A204.1 (cell line): Measurements from ENCODE around the gene FAM193B.
"Not testable (repeated sequence)": the region's sequence is repeated elsewhere in the genome, so short reads cannot be mapped to it uniquely, and the experiment has no call there.

Source experiments
- FAIRE-seq: peaks from 2 replicates; lab custom pipeline; 2012; peaks lifted over from hg19 to GRCh38; lab: Jason Lieb, UNC

FAM193B gene

DNA sequence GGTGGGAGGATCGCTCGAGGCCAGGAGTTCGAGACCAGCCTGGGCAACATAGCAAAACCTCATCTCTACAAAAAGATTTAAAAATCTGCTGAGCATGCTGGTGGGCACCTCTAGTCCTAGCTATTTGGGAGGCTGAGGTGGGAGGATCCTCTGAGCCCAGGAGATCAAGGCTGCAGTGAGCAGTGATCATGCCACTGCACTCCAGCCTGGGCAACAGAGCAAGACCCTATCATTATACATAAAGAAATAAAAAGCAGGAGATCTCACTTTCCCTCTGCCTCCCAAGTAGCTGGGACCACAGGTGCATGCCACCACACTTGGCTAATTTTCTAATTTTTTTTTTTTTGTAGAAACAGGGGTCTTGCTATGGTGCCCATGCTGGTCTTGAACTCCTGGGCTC lies 68.6 kb downstream of the FAM193B start:
- not testable (repeated sequence) for FAIRE-seq

DNA sequence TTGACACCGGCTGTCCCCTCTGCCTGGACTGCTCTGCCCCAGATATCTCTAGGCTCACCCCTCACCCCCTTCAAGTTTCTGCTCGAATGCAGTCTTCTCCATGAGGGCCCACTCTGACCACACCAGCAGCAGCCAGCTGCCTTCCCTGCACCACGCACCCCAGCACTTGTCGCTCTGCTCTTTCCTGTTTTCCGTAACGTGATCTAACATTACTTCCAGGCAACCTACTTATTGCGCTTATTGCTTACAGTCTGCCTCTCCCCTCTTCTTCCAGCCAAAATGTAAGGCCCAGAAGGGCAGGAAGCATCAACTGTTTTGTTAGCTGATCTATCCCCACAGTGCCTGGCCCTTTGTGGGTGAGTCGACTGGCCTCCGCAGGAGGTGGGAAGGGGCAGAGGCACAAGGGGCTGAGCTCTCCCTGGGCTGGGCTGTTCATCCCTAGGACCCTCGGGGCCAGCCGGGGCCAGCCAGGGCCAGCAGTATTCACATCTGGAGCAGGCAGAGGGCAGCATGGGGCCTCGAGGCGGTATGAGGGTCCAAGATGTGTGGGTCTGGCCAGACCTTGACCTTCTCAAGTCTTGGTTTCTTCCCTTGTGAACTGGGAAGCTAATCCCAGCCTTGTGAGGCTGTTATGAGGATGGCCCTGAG lies 69.3 kb downstream of the FAM193B start:
- FAIRE-seq: no peak

DNA sequence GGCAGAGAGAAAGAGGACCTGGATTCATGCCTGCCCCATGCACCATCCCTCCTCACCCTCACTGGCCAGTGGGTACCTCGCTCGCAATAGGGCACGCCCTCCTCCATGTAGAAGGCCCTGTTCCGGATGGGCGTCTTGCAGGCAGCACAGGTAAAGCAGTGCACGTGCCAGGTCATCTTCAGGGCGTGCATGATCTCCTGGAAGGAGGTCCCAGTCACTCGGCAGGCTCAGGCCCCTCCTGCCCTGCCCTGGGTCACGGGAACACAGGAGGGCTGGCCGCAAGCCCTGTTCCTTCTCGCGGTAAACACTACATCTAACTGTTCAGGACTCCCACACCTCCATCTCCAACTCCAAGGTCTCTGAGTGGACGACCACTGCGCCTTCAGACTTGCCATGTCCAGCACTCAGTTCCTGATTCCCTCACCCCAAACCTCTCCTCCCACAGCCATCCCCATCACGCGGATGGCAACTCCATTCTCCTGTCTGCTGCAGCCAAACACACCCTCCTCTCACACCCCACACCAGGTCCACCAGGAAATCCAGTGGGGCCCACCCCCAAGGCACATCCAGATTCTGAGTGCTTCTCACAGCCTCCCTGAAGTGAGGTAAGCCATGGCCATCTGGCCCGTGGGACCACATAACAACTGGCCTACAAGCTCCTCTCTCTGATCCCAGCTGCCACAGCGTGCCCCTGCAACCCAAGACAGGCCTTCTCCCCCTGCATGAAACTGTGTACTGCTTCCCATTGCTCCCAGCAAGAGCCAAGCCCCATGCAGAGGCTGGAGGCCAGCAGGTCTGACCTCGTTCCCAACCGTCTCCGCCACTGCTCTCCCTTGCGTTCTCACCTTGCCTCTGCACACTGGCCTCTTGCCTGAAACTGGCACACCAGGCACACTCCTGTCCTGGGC lies 70.1 kb downstream of the FAM193B start:
- no peak for FAIRE-seq

DNA sequence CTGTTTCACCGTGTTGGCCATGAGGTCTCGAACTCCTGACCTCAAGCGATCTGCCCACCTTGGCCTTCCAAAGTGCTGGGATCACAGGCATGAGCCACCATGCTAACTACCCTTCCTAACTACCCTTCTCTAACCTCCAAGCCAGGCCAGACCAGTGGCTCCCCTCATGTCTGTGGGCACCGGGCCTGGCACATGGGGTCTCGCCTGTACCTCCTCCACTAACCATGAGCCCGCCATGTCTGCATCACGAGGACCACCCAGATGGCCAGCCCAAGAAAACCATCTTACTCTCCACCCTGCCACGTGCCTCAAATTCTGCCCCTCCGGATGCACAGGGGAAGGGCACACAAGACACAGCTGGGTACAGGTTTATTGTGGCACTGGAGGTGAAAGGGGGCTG lies 71.3 kb downstream of the FAM193B start:
- no peak for FAIRE-seq

DNA sequence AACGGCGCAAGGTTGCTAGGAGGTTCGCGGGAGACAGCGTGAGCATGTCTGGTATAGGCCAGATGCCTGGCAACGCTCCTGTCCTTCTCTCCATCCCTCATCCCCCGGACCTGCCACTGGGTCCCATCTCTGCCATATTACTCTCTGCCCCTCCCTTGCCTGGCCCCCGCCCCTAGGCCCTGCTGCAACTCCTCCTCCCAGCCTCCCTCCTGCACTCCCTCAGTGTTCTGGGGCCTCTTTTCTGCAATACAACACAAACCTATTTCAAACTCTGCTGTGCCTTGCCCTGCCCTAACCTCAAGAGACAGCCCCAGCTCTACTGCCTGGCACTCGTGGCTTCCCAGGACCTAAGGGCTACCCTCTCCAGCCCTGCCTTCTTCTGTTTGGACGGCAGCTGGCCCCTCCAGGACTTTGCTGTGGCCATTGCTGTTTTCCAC lies 72.0 kb downstream of the FAM193B start:
- no peak for FAIRE-seq

DNA sequence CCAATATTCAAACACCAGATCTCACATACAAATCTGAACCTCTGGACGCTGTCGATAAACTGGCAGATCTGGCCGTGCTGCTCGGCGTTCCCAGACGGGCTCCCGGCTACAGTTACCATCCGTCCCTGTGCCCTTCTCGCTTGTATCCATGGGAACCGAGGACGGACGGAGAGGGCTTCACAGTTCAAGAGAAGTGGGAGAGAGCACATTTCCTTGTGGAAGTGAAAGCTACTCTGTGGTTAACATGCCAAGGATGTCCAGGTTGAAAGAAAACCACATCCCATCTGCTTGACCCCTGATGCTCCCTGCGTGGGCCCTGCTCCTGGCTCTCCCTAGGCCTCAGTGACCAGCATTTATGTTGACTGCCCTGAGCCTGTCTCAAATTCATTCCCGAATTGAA lies 74.6 kb downstream of the FAM193B start:
- FAIRE-seq: no peak

DNA sequence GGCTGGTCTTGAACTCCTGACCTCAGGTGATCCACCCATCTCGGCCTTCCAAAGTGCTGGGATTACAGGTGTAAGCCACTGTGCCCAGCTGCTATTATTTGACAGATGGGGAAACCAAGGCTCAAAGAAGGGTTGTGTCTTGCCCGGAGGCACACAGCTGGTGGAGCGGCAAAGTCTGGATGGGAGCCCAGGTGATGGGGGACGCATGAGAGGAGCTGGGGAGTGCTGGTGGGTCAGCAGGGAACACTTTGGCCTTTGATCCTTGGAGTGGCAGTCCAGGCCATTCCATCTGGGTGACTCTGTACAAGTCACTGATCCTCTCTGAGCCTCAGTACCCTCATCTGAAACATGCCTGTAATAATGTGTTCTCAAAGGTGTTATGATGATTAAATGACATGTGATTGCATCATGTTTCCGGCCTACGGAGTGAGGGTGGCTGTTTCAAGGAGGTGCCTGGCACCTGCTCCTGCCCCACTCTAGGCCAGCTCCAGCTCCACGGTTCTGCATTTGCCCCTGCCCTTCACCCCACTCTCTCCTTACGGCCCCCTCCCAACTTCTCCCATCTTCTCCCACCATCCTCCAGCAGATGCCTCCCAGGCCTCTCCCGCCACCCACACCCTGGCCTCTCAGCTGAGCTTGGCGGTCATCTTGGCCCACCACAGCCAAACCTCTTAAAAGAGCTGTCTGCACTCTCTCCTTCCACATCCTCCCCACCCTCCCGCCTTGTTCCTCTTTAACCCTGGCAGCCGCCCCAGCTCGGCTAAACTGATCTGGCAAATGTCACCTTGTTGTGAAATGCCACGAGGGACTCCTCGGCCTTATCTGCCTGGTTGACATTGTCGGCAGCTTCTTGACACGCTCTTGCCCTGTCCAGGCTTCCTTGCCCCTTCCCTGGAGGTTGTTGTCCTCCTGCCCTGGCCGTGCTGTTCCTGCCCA lies 75.4 kb downstream of the FAM193B start:
- FAIRE-seq: no peak

DNA sequence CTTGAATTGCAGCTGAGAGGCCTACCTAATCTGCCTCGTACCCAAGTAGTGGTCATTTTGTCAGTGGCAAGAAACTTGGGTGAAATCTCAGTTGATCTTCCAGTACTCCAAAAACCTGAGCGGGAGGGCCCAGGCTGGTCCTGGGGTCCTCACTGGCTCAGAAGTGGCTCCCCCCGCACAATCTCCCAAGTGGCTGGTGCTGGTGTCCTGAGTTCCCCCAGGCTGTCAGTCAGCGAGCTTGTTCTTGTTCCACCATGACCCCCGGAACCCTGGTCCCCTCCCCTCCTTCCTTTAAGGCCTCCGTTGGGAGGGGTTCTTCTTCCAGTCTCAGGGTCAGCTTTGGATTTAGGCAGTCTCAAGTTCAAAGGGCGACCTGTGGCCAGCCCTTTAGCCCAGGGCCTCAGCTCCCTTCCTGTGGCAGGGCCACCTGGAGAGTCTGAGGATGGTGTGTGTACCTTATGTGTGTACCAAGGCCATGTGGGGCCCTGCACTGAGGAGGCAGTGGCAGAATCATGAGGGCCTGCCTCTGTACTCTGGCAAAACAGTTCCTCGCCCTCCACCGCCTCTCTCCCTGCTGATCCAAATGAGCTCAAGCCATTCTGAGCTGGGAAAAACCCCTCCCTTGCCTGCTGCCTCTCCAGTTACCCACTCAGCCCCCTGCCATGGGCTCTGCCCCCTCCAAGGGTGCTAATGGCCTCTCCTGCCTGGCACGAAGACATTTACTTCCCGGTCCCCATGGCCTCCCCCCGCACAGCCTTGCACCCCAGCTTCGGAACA lies 76.5 kb downstream of the FAM193B start:
- FAIRE-seq: no peak

DNA sequence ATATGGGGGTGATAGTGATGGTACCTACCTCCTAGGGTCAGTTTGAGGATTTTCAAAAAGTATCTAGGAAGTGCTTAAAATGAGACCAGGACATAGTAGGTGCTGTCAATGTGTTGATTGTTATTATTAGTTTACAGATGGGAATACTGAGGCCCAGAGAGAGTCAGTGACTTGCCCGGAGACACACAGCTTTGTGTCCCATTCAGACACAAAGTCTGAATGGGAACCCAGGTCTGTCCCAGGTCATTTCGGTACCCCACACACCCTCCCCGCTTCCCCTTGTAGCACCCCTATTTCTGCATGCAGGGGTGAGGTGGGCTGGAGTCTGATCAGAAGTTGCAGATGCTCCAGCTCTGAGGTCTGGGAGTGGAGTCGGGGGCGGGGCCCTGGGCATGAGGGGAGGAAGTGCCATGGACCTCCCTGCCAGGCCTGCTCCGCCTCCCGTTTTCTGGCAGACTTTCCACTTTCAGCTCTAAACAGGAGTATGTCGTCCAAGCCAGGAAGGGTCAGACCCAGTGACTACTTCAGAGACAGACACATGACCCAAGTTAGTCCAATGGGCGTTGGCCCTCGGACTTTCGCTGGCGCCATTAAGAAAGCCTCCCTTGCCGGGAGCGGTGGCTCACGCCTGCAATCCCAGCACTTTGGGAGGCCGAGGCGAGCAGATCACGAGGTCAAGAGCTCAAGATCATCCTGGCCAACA lies 77.7 kb downstream of the FAM193B start:
- no peak for FAIRE-seq

DNA sequence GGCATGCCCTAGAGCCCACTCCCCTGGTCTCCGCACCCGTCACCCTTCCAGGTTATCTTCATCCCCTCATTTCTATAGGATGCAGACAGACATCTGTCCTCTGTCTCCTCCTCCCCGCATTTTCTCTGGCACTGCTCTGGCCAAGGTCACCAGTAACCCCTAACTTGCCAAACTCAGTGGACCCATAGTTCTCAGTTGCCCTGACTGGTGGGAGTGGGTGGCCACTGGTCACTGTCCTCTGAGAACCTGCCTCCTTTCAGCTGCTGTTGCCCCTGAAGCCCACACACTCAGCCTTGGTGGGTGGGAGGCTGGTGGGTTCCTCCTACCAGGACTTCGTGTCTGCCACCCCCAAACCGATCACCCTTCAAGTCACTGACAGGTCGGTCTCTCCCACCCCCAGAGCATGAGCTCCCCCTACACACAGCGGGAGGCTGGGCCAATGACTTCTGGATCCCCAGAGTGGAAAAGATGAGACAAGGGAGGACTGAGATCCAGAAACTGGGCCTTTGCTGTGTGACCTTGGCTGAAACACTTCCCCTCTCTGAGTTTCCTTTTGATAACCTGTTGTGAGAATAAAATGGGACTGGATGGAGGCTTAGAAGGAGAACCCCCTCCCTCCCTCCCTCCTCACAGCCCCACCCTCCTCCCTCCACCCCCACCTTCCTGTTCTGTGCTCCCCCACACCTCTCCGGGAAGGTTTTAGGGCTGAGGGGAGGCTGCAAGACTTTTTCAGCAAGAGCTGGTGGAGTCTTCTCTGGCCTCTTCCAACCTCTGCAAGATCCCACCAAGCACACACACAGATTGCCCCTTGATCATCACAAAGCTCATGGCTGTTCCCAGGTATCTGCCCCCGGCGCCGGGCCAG lies 78.6 kb downstream of the FAM193B start:
- FAIRE-seq: no peak

DNA sequence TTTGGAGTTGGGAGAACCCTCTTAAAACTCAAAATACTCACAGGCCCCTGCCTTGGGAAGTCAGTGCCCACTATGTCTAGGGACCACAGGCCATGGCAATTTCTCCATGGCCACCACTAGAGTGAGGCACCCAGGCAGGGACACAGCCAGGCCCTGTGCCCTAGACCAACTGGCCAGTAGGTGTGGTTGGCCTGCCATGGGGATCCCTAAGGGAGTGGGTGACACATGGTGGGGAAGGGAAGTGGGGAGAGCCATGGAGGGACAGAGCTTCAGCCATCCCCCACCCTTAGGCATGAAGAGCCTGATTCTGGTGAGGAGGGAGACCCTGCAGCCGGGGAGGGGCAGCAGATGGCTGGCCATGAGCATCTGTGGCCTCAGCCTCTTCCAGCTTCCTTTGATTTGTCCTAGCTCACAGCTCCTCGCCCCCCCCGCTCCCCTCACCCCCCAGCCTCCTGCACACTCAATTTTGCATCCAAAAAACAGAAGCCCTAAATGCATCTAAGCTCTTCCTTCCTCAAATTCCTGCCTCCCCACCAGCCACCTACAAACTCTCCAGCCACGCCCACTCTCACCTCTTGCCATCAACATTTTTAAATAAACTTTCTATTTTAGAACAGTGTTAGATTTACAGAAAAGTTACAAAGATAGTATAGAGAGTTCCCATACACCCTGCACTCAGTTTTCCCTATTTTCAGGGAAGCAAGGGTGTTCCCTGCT lies 79.4 kb downstream of the FAM193B start:
- FAIRE-seq: no peak

DNA sequence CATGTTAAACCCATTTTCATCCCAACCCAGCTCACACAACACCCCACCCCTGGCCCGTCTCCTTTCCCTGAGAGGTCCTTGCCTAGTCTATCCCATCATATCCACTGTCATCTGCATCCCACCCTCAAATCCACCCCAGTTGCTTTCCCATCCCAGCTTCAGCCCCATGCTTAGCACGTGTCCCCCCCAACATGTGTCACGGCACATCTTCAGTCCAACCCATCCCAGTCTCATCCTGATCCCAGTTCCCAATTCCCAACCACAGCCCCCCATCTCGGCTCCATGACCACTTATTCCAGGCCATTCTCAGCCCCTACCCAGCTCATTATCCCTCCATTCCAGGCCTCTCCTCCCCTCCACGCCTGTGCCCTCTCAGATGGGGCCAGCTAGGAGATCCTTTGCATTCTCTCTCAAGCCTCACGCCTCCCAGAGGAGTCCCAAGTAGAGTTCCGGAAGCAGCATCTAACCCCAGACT lies 80.3 kb downstream of the FAM193B start:
- no peak for FAIRE-seq

DNA sequence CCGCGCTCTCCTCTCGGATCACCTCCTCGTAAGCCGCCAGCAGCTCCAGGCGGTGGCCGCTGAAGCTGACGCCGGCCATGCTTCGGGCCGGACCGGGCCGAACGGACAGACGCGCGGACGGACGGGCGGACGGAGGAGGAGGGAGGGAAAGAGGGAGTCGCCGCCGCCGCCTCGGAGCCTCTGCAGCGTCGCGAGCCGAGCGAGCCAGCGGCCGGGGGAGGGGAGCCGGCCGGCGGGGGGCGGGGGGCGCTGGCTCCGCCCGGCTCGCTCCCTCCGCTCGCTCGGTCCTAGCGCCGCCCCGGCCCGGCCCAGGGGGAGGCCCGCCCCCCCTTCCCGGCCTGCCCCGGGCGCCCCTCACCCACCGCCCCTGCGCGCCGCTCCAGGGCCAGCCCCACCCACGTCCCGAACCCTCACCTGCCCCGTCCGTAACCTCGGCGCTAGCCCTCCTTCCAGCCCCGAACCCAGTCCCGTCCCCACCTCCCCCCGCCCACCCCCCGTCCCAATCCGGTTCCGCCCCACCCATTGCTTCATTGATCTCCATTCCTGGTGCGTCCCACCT lies 80.8 kb downstream of the FAM193B start, which contains the start of gene DBN1:
Gene DBN1 (minus strand): TSS at position 192 of the 559 bp plus-strand sequence. CDS start 113 bp downstream, at position 79.
- no peak for FAIRE-seq

DNA sequence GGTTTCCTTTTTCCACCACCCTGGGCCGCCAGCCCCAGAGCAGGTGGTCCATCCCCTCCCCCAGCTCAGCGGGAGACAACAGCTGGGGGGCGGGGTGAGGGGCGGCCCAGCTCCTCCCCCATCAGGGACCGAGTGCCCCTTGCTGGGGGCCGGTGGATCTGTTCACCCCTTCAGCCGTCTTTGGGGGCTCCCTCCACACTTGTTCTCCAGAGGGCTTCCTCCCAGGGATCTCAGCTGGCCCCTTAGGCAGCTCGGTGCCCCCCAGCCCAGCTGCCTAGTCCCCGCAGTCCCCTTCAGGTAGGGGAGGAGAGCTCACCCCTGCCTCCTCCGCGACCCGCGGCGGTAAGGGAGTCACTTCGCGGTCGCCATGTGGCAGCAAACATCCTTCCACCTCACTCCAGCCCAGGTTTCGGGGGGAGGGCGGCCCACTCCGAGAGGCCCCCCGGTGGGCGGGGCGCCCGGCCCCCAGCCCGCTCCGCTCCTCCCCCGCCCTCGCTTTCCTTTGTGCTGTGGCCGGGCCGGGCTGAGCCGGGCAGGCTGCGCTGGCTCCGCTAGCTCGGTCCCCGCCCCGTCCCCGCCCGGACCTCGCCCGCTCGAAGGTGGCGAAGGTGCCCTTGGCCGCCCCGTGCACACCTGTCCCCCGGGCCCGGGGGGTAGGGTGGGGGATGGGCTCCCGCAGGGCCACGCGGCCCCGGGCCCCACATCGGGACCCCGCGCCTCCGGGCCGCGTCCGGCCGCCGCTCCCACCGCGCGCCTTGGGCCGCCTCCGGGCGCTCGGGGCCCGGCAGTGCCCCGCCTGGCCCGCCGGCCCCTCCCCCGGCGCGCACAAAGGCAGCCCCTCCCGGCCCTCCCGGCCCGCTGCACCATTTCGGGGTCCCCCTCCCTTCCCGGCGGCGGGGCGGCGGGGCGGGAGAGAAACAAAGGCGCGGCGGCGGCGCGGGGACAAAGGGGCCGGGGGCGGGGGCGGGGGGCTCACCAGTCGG lies 81.6 kb downstream of the FAM193B start:
- no peak for FAIRE-seq

DNA sequence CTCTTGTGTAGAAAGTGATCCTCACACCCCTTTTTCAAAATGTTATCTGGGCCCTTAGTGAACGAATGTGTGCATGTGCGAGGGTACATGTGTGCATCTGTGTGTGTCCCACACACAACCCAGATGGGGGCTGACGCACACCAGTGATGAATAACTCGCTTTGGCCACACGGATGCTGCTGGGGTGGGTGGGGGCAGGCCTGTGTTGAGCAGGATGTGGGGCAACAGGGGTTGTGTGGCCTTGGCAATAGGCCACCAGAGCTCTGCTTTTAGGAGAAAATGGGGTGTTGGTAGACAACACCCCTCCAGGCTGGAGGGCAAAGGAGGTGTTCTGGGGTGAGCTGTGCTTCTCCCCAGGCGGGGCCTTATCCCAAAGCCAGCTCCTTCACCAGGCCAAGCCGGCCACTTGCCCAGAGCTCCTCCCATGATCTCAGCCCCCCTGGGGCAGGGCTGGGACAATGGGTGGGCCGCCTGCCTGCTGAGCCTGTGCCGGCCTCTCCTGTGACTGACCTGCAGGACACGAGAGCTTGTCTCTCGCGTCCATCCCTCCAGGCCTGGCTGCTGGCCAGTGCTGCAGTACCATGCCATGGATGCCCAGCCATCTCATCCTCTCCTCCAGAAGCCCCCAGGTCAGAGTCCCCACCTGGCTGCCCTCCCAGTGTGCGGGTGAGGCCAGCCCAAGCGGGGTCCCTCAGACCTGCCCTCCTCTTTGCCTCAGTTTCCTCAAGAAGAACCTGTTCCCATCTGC lies 82.6 kb downstream of the FAM193B start:
- no peak for FAIRE-seq

DNA sequence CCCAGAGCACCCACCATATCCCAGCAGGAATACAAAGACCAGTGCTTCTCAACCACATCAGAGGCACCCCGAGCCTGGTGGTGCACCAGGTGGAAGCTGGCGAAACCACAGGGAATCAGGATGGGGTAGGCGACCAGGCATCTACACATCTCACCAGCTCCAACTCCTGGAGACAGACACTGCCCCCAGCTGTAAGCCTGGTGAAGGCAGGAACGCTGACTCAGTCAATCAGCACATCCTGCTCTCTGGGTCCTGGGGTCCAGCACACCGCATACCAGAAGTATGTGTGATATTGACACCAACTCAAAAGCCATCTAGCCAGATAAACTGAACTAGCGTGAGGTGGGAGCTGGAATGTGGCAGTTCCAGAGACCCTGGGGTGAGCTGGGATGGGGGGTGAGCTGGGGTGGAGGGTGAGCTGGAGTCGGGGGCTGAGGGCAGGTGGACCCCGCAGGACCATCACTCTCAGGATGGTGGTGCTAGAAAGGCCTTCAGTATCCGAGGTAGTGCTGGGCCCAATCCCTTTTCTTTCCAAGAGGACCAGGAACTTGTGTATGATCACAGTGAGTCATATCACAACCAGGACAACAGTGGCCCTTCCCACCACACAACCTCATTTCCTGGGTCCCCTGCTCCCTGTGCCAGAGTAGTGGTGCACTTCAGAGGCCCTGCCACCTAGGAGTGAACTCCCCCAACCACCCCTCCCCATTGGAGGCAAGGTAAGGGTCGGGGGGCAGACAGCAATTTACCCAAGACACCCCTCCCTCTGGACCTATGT lies 83.4 kb downstream of the FAM193B start:
- FAIRE-seq: no peak
